Endothelial cell (in vitro differentiated cells): Measurements from ENCODE around the gene LBP. TPM values are rescaled to one million over a fixed set of nuclear protein-coding genes. Genes with fewer than 3 reads are reported as not detected.
A peak's percentile ranks its signal among the peaks of the same experiment; 100 is the strongest.

Experiments
- DNase-seq: peaks from one replicate; pipeline ENCODE4 v3.0.0; 2021; ENCODE audit warnings: low spot score
- H3K27ac Mint-ChIP-seq: one replicate; pipeline ENCODE4 v1.8.0; 2021; ENCODE audit warnings: mixed read lengths, inconsistent platforms; ENCODE audit not compliant: unreplicated experiment
- H3K27me3 Mint-ChIP-seq: one replicate; pipeline ENCODE4 v1.8.0; 2021; ENCODE audit warnings: mild to moderate bottlenecking, moderate library complexity, mixed read lengths, inconsistent platforms; ENCODE audit not compliant: unreplicated experiment
- H3K36me3 Mint-ChIP-seq: one replicate; pipeline ENCODE4 v1.8.0; 2021; ENCODE audit warnings: mild to moderate bottlenecking, low read depth, mixed read lengths, inconsistent platforms; ENCODE audit not compliant: unreplicated experiment
- H3K4me1 Mint-ChIP-seq: one replicate; pipeline ENCODE4 v1.8.0; 2021; ENCODE audit warnings: mild to moderate bottlenecking, mixed read lengths, inconsistent platforms; ENCODE audit not compliant: unreplicated experiment
- H3K4me3 Mint-ChIP-seq: one replicate; pipeline ENCODE4 v1.8.0; 2021; ENCODE audit warnings: mild to moderate bottlenecking, mixed read lengths, inconsistent platforms; ENCODE audit not compliant: unreplicated experiment
- H3K9me3 Mint-ChIP-seq: one replicate; pipeline ENCODE4 v1.8.0; 2021; ENCODE audit warnings: mixed read lengths, inconsistent platforms; ENCODE audit not compliant: unreplicated experiment
- CTCF ChIP-seq: fragments of 200-600 bp; sonication (generic); IDR thresholded peaks from one replicate; pipeline ENCODE4 v1.5.0; 2021; ENCODE audit warnings: antibody characterized with exemption; ENCODE audit not compliant: unreplicated experiment
- total RNA-seq: library from RNA; stranded (reverse); fragmentation: NEBNext Ultra II Directional; extraction: Animal tissue kit (Norgen Biotek cat#: 25700); gene quantifications from one replicate; pipeline ENCODE4 v1.2.1, GENCODE V29; 2021; ENCODE audit not compliant: unreplicated experiment

The LBP gene
- total RNA-seq, 1 donor from 2014 or later, result 1.2 TPM

- no peak overlapping the region for H3K27ac Mint-ChIP-seq
- TF ChIP-seq CTCF, result no peak
- no peak for DNase-seq
- no peaks in the 10 kb centered on the region for H3K9me3 Mint-ChIP-seq
- H3K27me3 Mint-ChIP-seq, result peaks cover 3% of the 10 kb centered on the region
- no peaks in the 10 kb centered on the region for H3K4me1 Mint-ChIP-seq
- H3K4me3 Mint-ChIP-seq, result no peak overlapping the region
- H3K36me3 Mint-ChIP-seq, result no peaks in the 10 kb centered on the region
Measured at GRCh38 chr20:38317422-38317821, 28.9 kb upstream of the LBP start.

- H3K27me3 Mint-ChIP-seq, result peaks cover 3% of the 10 kb centered on the region
Measured at GRCh38 chr20:38320221-38320620, 26.1 kb upstream of the LBP start.

GRCh38 chr20:38321959-38322598 is 24.2 kb upstream of the LBP start:
- TF ChIP-seq CTCF, result peak; percentile 68
- H3K36me3 Mint-ChIP-seq, result no peaks in the 10 kb centered on the region
- no peaks in the 10 kb centered on the region for H3K9me3 Mint-ChIP-seq
- H3K4me3 Mint-ChIP-seq, result no peak overlapping the region
- DNase-seq, result peak; percentile 54
- H3K27ac Mint-ChIP-seq, result no peak overlapping the region
- H3K27me3 Mint-ChIP-seq, result no peaks in the 10 kb centered on the region
- H3K4me1 Mint-ChIP-seq, result no peaks in the 10 kb centered on the region

More at GRCh38 chr20:38320221-38320620, 26.1 kb upstream of the LBP start:
- H3K36me3 Mint-ChIP-seq, result no peaks in the 10 kb centered on the region
- DNase-seq, result no peak
- H3K4me3 Mint-ChIP-seq, result no peak overlapping the region
- H3K4me1 Mint-ChIP-seq, result no peaks in the 10 kb centered on the region
- no peaks in the 10 kb centered on the region for H3K9me3 Mint-ChIP-seq
- TF ChIP-seq CTCF, result no peak
- no peak overlapping the region for H3K27ac Mint-ChIP-seq

GRCh38 chr20:38324159-38324558 is 22.1 kb upstream of the LBP start:
- no peak overlapping the region for H3K4me3 Mint-ChIP-seq
- no peaks in the 10 kb centered on the region for H3K4me1 Mint-ChIP-seq
- TF ChIP-seq CTCF, result no peak
- H3K9me3 Mint-ChIP-seq, result no peaks in the 10 kb centered on the region
- H3K27me3 Mint-ChIP-seq, result no peaks in the 10 kb centered on the region
- no peaks in the 10 kb centered on the region for H3K36me3 Mint-ChIP-seq
- H3K27ac Mint-ChIP-seq, result no peak overlapping the region
- DNase-seq, result no peak

GRCh38 chr20:38325167-38325566 is 21.1 kb upstream of the LBP start:
- no peak for TF ChIP-seq CTCF
- Mint-ChIP-seq H3K36me3 (no peaks in the 10 kb centered on the region), H3K27ac (no peak overlapping the region), H3K9me3 (no peaks in the 10 kb centered on the region), H3K27me3 (no peaks in the 10 kb centered on the region), H3K4me1 (no peaks in the 10 kb centered on the region), H3K4me3 (no peak overlapping the region)
- no peak for DNase-seq
